HCT116 (cell line): Measurements from ENCODE around the gene TNN. TPM values are rescaled to one million over a fixed set of nuclear protein-coding genes. Genes with fewer than 3 reads are reported as not detected.

Source experiments
- ATAC-seq: fragments of 200-7000 bp; cut with Tn5 transposase; 2 replicates; pipeline ENCODE4 v1.9.1; 2020; ENCODE audit warnings: mild to moderate bottlenecking, moderate library complexity
- BruUV-seq: library from RNA; stranded (reverse); fragments of 400-500 nt; replicated peaks from 2 replicates; lab custom pipeline; 2021; lab: Mats Ljungman, UMichigan
- CTCF ChIA-PET: fragments of 300-600 bp; sonication (Branson Sonifier 250); formaldehyde crosslinking; loops from one replicate; lab custom pipeline; 2021; ENCODE audit warnings: antibody characterized with exemption; lab: Charles Lee
- POLR2A ChIA-PET: fragments of 300-600, 350-600 bp; sonication (Branson Sonifier 250); formaldehyde crosslinking; loops from one replicate; lab custom pipeline; 2021; ENCODE audit warnings: antibody characterized with exemption; lab: Charles Lee
- RAD21 ChIA-PET, 2 experiments: fragments of 300-600 bp; sonication (Branson Sonifier 250); formaldehyde crosslinking; loops; one replicate each; lab custom pipeline; 2023; ENCODE audit warnings: low total read pairs in 2 of 2; ENCODE audit not compliant: uncharacterized antibody in 2 of 2, unreplicated experiment in 2 of 2, low non-redundant PET in 1 of 2; lab: Charles Lee
- DNase-seq: peaks from one replicate; pipeline ENCODE4 v3.0.0-alpha.2; 2010; ENCODE audit warnings: low read depth, low spot score
- H2AFZ ChIP-seq: fragments of 200-600 bp; shearing (Covaris generic), sonication (generic); 2 replicates; pipeline ENCODE4 v1.6.1; 2017; ENCODE audit warnings: low read depth, mixed run types, mixed read lengths, antibody characterized with exemption, low read length; ENCODE audit not compliant: poor library complexity, severe bottlenecking
- H3K27ac ChIP-seq: 2 replicates; pipeline ENCODE4 v1.5.1; 2012; ENCODE audit warnings: low read depth, low read length
- H3K27me3 ChIP-seq: fragments of 200-600 bp; sonication (generic); 2 replicates; pipeline ENCODE4 v1.6.1; 2016; ENCODE audit warnings: mixed run types, low read length, mixed read lengths; ENCODE audit not compliant: insufficient read depth
- H3K36me3 ChIP-seq, 2 experiments: fragments of 200-500 bp in 1 of 2; fragments of 200-600 bp in 1 of 2; sonication (Bioruptor generic) in 1 of 2; sonication (generic) in 1 of 2; 2 replicates each; pipeline versions ENCODE4 v1.5.1 to v1.6.1; 2014 to 2016; ENCODE audit warnings: low read length in 2 of 2, inconsistent platforms in 1 of 2, mixed read lengths in 1 of 2, mixed run types in 1 of 2; ENCODE audit not compliant: insufficient read depth in 2 of 2, control insufficient read depth in 1 of 2
- H3K4me1 ChIP-seq, 2 experiments: fragments of 200-600 bp in 1 of 2; sonication (generic) in 1 of 2; 2 replicates each; pipeline versions ENCODE4 v1.5.1 to v1.6.1; 2012 to 2017; ENCODE audit warnings: low read length in 2 of 2, inconsistent platforms in 1 of 2, mild to moderate bottlenecking in 1 of 2, mixed read lengths in 1 of 2, mixed run types in 1 of 2, moderate library complexity in 1 of 2; ENCODE audit not compliant: insufficient read depth in 2 of 2, control insufficient read depth in 1 of 2
- H3K4me2 ChIP-seq: fragments of 200-600 bp; sonication (generic); 2 replicates; pipeline ENCODE4 v1.6.1; 2017; ENCODE audit warnings: mixed run types, low read length, mixed read lengths
- H3K4me3 ChIP-seq, 2 experiments: fragments of 200-600 bp in 1 of 2; sonication (generic) in 1 of 2; replicated peaks in 1 of 2; 2 replicates each; pipeline ENCODE4 v1.5.1; 2011 to 2016; ENCODE audit warnings: low read length in 2 of 2, control low read depth in 1 of 2, low read depth in 1 of 2, mild to moderate bottlenecking in 1 of 2, mixed read lengths in 1 of 2, mixed run types in 1 of 2
- H3K79me2 ChIP-seq: fragments of 200-600 bp; sonication (generic); 2 replicates; pipeline ENCODE4 v1.6.1; 2017; ENCODE audit warnings: mild to moderate bottlenecking, mixed run types, low read length, moderate library complexity, mixed read lengths; ENCODE audit not compliant: insufficient read depth
- H3K9ac ChIP-seq: fragments of 200-600 bp; sonication (generic); 2 replicates; pipeline ENCODE4 v1.6.1; 2016; ENCODE audit warnings: low read length, mixed read lengths
- H3K9me2 ChIP-seq: fragments of 200-600 bp; sonication (generic), shearing (Covaris generic); 2 replicates; pipeline ENCODE4 v1.6.1; 2017; ENCODE audit warnings: mixed run types, mild to moderate bottlenecking, moderate library complexity; ENCODE audit not compliant: insufficient read depth
- H3K9me3 ChIP-seq, 2 experiments: fragments of 200-500 bp in 1 of 2; fragments of 200-600 bp in 1 of 2; sonication (Bioruptor generic) in 1 of 2; sonication (generic) in 1 of 2; 2 replicates each; pipeline ENCODE4 v1.6.1; 2014 to 2017; ENCODE audit warnings: low read length in 2 of 2, mixed read lengths in 2 of 2, inconsistent platforms in 1 of 2, low read depth in 1 of 2, mild to moderate bottlenecking in 1 of 2, mixed run types in 1 of 2, moderate library complexity in 1 of 2; ENCODE audit not compliant: control insufficient read depth in 1 of 2, insufficient read depth in 1 of 2
- H4K20me1 ChIP-seq: fragments of 200-600 bp; sonication (generic), shearing (Covaris generic); 2 replicates; pipeline ENCODE4 v1.6.1; 2017; ENCODE audit warnings: mixed run types, mild to moderate bottlenecking, moderate library complexity; ENCODE audit not compliant: insufficient read depth
- CBX3 ChIP-seq: IDR thresholded peaks from 2 replicates; pipeline ENCODE4 v1.6.1; 2012; ENCODE audit warnings: low read depth
- CEBPB ChIP-seq: IDR thresholded peaks from 2 replicates; pipeline ENCODE4 v1.6.1; 2012; ENCODE audit warnings: low read depth
- EGR1 ChIP-seq: IDR thresholded peaks from 2 replicates; pipeline ENCODE4 v1.6.1; 2012; ENCODE audit warnings: low read depth
- ELF1 ChIP-seq: IDR thresholded peaks from 2 replicates; pipeline ENCODE4 v1.6.1; 2012; ENCODE audit warnings: low read depth, borderline replicate concordance
- JUND ChIP-seq: IDR thresholded peaks from 2 replicates; pipeline ENCODE4 v1.6.1; 2012
- POLR2AphosphoS5 ChIP-seq: IDR thresholded peaks from 2 replicates; pipeline ENCODE4 v1.6.1; 2011; ENCODE audit warnings: mild to moderate bottlenecking, low read depth, low read length, moderate library complexity
- RAD21 ChIP-seq: IDR thresholded peaks from 2 replicates; pipeline ENCODE4 v1.6.1; 2012; ENCODE audit warnings: low read depth, mild to moderate bottlenecking
- SIN3A ChIP-seq: IDR thresholded peaks from 2 replicates; pipeline ENCODE4 v1.6.1; 2012; ENCODE audit warnings: low read depth
- SP1 ChIP-seq: IDR thresholded peaks from 2 replicates; pipeline ENCODE4 v1.6.1; 2012; ENCODE audit warnings: low read depth
- SRF ChIP-seq: IDR thresholded peaks from 2 replicates; pipeline ENCODE4 v1.6.1; 2012; ENCODE audit warnings: low read depth
- YY1 ChIP-seq: IDR thresholded peaks from 2 replicates; pipeline ENCODE4 v1.6.1; 2011; ENCODE audit warnings: low read length, low read depth, moderate library complexity, mild to moderate bottlenecking; ENCODE audit not compliant: insufficient replicate concordance; ENCODE audit errors: extremely low read depth
- ZFX ChIP-seq: fragments of 450-650 bp; IDR thresholded peaks from 2 replicates; pipeline ENCODE4 v1.6.1; 2017
- ZNF274 ChIP-seq: fragments of 200-500 bp; sonication (Bioruptor generic); IDR thresholded peaks from 2 replicates; pipeline ENCODE4 v1.6.1; 2014; ENCODE audit warnings: mild to moderate bottlenecking, low read depth, low read length, inconsistent platforms
- intact Hi-C: fragments of 100-400 bp; cut with micrococcal nuclease; formaldehyde crosslinking; loops from 2 replicates; pipeline ENCODE4 v1.10.0; 2022
- total RNA-seq: library from RNA; stranded (reverse); gene quantifications from one replicate; pipeline ENCODE4 v1.2.1, GENCODE V29; 2021; ENCODE audit not compliant: unreplicated experiment
- TF ChIP-seq, protein P1 (sequence below), 3 experiments: fragments of 200-600 bp in 1 of 3; sonication (generic) in 1 of 3; IDR thresholded peaks in 2 of 3; conservative IDR thresholded peaks in 1 of 3; 2 replicates each; pipeline ENCODE4 v1.5.1; 2012 to 2017; ENCODE audit warnings: low read depth in 2 of 3, low read length in 2 of 3, antibody characterized with exemption in 1 of 3, borderline replicate concordance in 1 of 3, control low read depth in 1 of 3, mild to moderate bottlenecking in 1 of 3, mixed read lengths in 1 of 3, mixed run types in 1 of 3, moderate library complexity in 1 of 3; ENCODE audit not compliant: insufficient read depth in 1 of 3
- TF ChIP-seq, protein P2 (sequence below): IDR thresholded peaks from 2 replicates; pipeline ENCODE4 v1.6.1; 2012; ENCODE audit warnings: low read depth
- TF ChIP-seq, protein P3 (sequence below): IDR thresholded peaks from 2 replicates; pipeline ENCODE4 v1.6.1; 2012
- TF ChIP-seq, protein P4 (sequence below): IDR thresholded peaks from 2 replicates; pipeline ENCODE4 v1.6.1; 2012

The TNN gene
- total RNA-seq, 1 experiment from 2014 or later = not detected

DNA sequence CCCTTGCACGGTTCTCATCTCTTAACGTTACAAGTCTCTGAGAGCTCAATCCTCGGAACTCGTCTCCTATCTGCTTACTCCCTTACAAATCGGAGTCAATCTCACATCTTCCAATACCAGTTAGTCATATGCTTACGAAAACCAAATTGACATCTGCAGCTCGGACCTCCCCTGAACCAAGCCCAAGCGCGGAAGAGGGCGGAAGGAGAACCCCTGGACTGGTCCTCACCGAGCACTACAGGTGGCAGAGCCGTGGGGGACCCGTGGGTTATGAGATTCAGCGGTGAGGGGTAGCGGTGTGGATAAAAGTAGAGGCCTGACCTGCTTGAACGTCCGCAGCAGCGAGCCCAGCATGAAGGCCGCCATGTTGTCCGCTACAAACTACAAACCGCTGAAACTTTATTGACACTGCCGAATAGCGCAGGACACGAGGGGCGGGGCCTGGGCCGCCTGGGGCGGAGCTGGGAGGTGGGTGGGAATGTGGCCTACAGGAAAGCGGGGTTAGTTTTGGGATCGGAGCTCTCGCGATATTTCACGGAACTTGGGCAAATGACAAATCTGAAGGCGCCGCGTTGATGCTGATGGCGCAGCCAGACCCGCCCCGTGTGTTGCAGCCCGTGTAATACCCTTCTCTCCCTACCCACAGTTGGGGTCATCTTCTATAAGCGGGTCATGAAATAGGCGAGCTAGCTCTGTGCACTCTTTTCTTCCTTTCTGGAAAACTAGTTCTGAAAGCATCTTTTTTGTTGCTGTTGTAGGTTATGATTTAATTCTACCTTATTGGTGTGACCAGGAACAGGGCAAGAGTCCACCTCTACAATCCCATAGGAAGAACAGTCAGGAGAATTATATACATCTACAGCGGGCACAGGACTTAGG lies 44.4 kb upstream of the TNN start, which contains the start of gene MRPS14:
Gene MRPS14 (minus strand): TSS at position 383 of the 879 bp plus-strand sequence. CDS start 17 bp downstream, at position 366.
- TSS peak; percentile 71 for BruUV-seq
- POLR2A ChIA-PET = interaction anchor here (1.4 to 2.1 kb wide), 2 partner anchors 9 to 24 kb away, joined by 9 to 21 read pairs; partner anchors contain the start of gene CACYBP
- Histone ChIP-seq H3K27ac (peak within 1 kb of the TSS; percentile 67), H3K4me1 (peaks cover 0 to 13% of the 10 kb centered on the region in 2 experiments; a peak in 2 of 4 replicates), H3K9me3 (no peaks in the 10 kb centered on the region), H3K4me2 (peak within 1 kb of the TSS; percentile 84), H3K27me3 (no peaks in the 10 kb centered on the region), H3K36me3 (peaks cover 0 to 5% of the 10 kb centered on the region in 2 experiments; a peak in 2 of 4 replicates), H3K9ac (peak within 1 kb of the TSS; percentile 88), H4K20me1 (no peaks in the 10 kb centered on the region), H3K4me3 (peak within 1 kb of the TSS; percentile 90 to 97), H2AFZ (peak within 1 kb of the TSS; percentile 71), H3K79me2 (peaks cover 44% of the 10 kb centered on the region), H3K9me2 (no peaks in the 10 kb centered on the region)
- DNase-seq (peak; percentile 98), ATAC-seq (peak; percentile 96)
- RAD21 ChIA-PET = interaction anchor here in 1 of 2 experiments (0.8 kb wide), 1 partner anchor 123 kb away, joined by 3 read pairs; no protein-coding TSS in a partner anchor
- CTCF ChIA-PET = interaction anchor here (0.6 to 1.5 kb wide), 4 partner anchors 122 to 296 kb away, joined by 3 to 7 read pairs (median 4); no protein-coding TSS in a partner anchor
- intact Hi-C loops = no loop called here
- no peak; the same call in 1 of the 2 replicates for TF ChIP-seq ELF1
- no peak for TF ChIP-seq ZNF274
- TF ChIP-seq, protein P1, sequence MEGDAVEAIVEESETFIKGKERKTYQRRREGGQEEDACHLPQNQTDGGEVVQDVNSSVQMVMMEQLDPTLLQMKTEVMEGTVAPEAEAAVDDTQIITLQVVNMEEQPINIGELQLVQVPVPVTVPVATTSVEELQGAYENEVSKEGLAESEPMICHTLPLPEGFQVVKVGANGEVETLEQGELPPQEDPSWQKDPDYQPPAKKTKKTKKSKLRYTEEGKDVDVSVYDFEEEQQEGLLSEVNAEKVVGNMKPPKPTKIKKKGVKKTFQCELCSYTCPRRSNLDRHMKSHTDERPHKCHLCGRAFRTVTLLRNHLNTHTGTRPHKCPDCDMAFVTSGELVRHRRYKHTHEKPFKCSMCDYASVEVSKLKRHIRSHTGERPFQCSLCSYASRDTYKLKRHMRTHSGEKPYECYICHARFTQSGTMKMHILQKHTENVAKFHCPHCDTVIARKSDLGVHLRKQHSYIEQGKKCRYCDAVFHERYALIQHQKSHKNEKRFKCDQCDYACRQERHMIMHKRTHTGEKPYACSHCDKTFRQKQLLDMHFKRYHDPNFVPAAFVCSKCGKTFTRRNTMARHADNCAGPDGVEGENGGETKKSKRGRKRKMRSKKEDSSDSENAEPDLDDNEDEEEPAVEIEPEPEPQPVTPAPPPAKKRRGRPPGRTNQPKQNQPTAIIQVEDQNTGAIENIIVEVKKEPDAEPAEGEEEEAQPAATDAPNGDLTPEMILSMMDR (IDR thresholded peaks at IDR 0.05 in 2 of 3, conservative IDR thresholded peaks at IDR 0.05 in 1 of 3; ENCODE audit: borderline replicate concordance in 1 of 3, insufficient read depth in 1 of 3, low read depth in 2 of 3, low read length in 2 of 3) = no peak
- peak; percentile 86 for TF ChIP-seq SP1
- TF ChIP-seq ZFX = peak; percentile 48; the same call in 1 of the 2 replicates
- TF ChIP-seq EGR1 = peak; percentile 64; the same call in 1 of the 2 replicates
- peak; percentile 98 for TF ChIP-seq YY1
- TF ChIP-seq JUND = no peak
- TF ChIP-seq POLR2AphosphoS5 = peak; percentile 97
- TF ChIP-seq, protein P2, sequence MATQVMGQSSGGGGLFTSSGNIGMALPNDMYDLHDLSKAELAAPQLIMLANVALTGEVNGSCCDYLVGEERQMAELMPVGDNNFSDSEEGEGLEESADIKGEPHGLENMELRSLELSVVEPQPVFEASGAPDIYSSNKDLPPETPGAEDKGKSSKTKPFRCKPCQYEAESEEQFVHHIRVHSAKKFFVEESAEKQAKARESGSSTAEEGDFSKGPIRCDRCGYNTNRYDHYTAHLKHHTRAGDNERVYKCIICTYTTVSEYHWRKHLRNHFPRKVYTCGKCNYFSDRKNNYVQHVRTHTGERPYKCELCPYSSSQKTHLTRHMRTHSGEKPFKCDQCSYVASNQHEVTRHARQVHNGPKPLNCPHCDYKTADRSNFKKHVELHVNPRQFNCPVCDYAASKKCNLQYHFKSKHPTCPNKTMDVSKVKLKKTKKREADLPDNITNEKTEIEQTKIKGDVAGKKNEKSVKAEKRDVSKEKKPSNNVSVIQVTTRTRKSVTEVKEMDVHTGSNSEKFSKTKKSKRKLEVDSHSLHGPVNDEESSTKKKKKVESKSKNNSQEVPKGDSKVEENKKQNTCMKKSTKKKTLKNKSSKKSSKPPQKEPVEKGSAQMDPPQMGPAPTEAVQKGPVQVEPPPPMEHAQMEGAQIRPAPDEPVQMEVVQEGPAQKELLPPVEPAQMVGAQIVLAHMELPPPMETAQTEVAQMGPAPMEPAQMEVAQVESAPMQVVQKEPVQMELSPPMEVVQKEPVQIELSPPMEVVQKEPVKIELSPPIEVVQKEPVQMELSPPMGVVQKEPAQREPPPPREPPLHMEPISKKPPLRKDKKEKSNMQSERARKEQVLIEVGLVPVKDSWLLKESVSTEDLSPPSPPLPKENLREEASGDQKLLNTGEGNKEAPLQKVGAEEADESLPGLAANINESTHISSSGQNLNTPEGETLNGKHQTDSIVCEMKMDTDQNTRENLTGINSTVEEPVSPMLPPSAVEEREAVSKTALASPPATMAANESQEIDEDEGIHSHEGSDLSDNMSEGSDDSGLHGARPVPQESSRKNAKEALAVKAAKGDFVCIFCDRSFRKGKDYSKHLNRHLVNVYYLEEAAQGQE = no peak
- no peak for TF ChIP-seq RAD21
- TF ChIP-seq CBX3 = peak; percentile 92
- TF ChIP-seq SIN3A = peak; percentile 90
- TF ChIP-seq, protein P3, sequence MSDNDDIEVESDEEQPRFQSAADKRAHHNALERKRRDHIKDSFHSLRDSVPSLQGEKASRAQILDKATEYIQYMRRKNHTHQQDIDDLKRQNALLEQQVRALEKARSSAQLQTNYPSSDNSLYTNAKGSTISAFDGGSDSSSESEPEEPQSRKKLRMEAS = peak; percentile 90
- TF ChIP-seq, protein P4, sequence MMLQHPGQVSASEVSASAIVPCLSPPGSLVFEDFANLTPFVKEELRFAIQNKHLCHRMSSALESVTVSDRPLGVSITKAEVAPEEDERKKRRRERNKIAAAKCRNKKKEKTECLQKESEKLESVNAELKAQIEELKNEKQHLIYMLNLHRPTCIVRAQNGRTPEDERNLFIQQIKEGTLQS = no peak
- no peak for TF ChIP-seq CEBPB
- peak; percentile 72 for TF ChIP-seq SRF
